GM18951 (cell line): ENCODE measurements around the gene PBX3.

Experiments
- POLR2A ChIP-seq: IDR thresholded peaks from 4 replicates; pipeline ENCODE4 v1.6.1; 2011; ENCODE audit warnings: mild to moderate bottlenecking; ENCODE audit not compliant: insufficient read length, insufficient read depth; ENCODE audit errors: extremely low read depth
- in situ Hi-C: fragments of 300-500 bp; cut with MboI; formaldehyde crosslinking; loops from one replicate; pipeline ENCODE4 v1.12.0; 2022; ENCODE audit warnings: low sequenced_read_pairs, mixed read lengths, inconsistent platforms; ENCODE audit not compliant: unreplicated experiment

The PBX3 gene

GRCh38 chr9:125985142-125985997 is 238.2 kb downstream of the PBX3 start:
- no peak for TF ChIP-seq POLR2A
- in situ Hi-C loops = no loop called here

GRCh38 chr9:125985998-125986655 is 239.0 kb downstream of the PBX3 start:
- in situ Hi-C loops = no loop called here
- TF ChIP-seq POLR2A = no peak

DNA sequence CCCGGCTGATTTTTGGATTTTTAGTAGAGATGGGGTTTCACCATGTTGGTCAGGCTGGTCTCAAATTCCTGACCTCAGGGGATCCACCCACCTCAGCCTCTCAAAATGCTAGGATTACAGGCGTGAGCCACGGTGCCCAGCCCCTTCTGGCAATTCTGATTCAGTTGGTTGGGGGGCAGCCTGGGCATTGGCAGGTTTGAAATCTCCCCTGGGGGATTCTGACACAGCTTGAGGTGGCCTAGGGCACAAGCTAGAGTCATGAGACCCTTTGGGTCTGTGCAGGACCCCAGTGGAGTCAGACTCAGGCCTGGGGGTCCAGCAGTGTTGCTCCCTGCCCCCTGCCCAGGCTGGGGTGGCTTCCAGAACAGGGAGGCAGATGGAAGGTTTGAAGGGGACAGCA is 239.8 kb downstream of the PBX3 start:
- in situ Hi-C loops = no loop called here
- TF ChIP-seq POLR2A = no peak

DNA sequence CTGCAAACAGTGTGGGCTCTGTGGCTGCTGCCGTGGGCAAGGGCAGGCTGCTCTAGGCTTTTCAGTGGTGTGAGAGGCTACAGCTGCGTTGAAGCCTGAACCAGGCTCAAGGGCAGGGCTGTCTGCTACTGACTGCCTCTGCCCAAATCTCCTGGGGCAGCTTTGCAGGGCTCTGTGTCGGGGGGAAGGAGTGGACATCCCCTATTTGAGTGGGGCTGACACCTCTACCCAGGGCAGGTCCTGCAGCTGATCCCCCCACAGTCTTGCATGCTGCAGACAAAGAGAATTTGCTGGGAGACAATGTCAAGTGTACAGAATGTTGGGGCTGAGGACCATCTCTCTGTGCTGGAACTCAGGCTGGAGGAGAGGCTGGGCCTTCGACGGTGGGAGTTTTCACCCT is 240.2 kb downstream of the PBX3 start:
- in situ Hi-C loops = no loop called here
- no peak for TF ChIP-seq POLR2A

GRCh38 chr9:125988479-125989050 is 241.4 kb downstream of the PBX3 start:
- TF ChIP-seq POLR2A = no peak
- in situ Hi-C loops = no loop called here

DNA sequence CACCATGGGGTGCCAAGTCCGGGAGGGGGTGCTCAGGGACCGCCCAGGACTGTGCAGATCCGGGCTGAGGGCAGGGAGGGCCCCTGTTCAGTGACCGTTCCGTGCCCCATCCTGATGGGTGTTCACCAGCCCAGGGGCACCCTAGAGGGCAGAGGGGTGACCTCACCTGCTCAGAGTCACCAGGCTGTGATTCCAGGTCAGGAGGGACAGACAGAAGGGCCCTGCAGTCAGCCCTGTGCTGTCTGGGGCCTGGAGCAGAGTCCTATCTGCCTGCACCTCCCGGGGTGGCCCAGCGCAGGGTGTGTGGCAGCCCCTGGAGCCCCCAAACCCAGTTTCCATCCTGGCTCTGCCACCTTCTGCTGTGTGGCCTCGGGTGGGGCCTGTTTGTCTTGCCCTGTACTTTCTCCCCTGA is 241.9 kb downstream of the PBX3 start:
- TF ChIP-seq POLR2A = no peak
- in situ Hi-C loops = no loop called here

DNA sequence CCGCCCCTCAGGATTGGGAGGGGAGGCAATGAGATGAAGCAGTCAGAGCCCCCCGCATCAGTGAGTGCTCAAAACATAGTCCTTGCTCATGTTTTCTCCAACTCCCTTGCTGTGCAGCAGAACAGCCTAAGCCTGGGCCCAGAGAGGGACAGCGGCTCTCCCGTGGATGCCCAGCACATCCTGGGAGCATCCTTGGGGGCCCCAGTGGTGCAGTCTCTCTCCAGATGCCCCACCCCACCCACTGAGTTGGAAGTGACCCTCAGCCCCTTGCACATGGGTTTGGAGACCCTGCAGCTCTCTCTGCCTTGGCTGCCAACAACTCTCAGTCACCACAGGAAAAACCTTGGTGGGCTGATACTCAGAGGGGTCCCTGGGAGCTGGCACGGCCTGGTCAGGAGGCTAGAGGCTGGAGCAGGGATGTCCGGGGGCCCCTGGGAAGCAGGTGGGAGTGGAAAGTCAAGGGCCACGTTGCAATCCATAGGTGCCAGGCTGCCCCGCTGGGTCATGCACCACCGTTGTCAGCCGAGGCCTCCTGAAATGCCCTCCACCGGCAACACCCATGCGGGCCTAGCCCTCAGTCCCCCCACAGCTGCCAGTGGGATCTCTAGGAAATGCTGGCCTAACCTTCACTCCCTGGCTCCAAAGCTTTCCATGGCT is 242.5 kb downstream of the PBX3 start:
- in situ Hi-C loops = no loop called here

DNA sequence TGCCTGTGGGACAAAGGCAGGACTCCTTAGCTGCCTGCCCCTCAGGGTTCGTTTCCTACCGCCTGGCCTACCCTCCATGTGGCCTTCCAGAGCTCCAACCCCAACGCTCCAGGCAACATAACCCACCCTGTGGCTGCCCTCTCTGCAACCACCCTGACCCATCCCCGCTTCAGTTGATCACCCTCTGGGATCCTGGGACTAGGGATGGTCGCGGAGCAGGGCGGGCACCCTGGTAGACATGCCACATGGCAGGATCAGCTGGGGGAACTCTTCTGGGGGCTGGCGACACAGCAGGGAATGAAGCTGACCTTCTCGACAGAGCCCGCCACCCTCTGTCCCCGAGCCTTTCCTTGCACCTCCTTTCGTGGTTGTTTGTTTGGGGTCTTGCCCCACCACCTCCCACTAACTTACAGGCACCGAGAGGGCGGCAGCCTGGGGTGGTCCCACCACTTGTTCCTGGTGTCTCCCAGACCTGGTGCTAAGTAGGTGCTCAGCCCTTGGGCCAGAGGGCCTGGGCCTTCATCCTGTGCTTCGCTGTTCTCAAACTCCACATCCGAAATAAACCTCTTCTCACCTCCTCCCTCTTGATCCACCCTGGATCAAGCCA is 243.1 kb downstream of the PBX3 start:
- TF ChIP-seq POLR2A = no peak
- in situ Hi-C loops = no loop called here

More for the DNA sequence above, 242.5 kb downstream of the PBX3 start:
- no peak for TF ChIP-seq POLR2A

GRCh38 chr9:125990793-125991220 is 243.6 kb downstream of the PBX3 start:
- in situ Hi-C loops = no loop called here
- no peak for TF ChIP-seq POLR2A

DNA sequence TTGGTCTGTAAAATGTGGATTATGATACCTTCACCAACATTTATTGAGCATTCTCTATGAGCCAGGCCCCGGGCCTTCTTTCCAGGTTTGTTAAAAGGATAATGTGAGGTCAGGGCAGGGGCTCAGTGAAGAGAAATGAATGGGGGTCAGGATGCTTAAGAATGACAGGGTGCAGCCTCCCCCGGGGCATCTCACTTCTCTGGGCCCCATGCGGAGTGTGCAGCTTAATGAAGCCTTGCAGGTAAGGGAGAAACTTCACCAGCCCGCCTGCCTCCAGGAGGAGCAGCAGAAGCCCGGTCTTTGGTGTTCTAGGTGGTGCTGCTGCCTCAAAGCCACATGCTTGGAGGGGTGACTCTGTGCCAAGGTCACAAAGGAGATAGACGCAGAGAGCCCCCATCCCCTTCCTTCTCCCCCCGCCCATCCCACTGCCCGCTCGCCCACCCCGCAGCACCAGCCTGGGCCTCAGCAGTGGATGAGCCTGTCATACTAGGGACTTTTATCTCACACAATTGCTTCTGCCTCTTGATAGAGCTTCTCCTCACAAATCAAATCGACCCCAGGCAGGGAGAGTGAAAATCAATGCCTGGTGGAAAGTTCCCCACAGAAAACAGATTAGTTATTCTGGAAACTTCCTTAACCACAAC is 244.8 kb downstream of the PBX3 start:
- in situ Hi-C loops = no loop called here
- TF ChIP-seq POLR2A = no peak

DNA sequence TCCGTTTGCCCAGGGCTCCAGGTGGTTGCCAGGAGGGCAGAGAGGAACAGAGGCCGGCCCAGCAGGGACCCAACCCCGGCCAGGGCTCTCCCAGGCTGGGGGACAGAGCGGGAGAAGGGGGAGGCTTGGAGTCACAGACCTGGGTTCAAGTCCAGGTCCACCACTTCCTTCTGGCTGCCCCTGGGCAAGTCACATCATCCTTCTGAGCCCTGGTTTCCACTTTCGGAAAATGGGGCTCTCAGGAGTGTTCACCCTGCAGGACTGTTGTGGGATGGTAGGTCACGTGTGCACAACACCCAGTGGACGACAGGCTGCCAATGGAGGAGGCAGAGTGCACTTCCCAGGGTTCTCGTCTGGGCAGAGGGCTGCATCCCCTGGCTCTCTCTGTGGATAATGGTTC is 245.4 kb downstream of the PBX3 start:
- TF ChIP-seq POLR2A = no peak

GRCh38 chr9:125993466-125993865 is 246.3 kb downstream of the PBX3 start:
- in situ Hi-C loops = no loop called here
- no peak for TF ChIP-seq POLR2A

More for the DNA sequence above, 245.4 kb downstream of the PBX3 start:
- in situ Hi-C loops = no loop called here
